Measurements from ENCODE around the gene CLCA4.
"Not testable (repeated sequence)": the region's sequence is repeated elsewhere in the genome, so short reads cannot be mapped to it uniquely, and the experiment has no call there.

The CLCA4 gene

DNA sequence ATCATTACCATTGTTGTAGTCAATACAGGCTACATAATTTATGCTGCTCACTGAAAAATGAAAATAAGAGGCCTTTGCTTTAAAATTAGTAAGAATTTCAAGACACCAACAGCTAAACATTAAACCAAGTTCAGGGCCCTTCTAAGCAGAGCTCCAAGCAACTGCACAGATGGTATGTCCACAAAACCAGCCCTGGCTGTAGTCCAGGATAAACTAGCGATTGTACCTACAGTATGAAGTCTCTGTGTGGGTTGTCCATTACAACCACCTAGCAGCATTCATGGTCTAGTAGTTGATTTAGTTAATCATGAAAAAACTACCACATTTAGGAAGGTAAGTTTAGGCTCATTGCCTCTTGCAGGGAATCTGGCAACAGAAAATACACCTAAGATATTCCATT, 35.3 kb downstream of the CLCA4 start:
- H3K4me3 ChIP-seq (ENCODE audit: low read depth, low read length) = no peak overlapping the region
- TF ChIP-seq, protein P1, sequence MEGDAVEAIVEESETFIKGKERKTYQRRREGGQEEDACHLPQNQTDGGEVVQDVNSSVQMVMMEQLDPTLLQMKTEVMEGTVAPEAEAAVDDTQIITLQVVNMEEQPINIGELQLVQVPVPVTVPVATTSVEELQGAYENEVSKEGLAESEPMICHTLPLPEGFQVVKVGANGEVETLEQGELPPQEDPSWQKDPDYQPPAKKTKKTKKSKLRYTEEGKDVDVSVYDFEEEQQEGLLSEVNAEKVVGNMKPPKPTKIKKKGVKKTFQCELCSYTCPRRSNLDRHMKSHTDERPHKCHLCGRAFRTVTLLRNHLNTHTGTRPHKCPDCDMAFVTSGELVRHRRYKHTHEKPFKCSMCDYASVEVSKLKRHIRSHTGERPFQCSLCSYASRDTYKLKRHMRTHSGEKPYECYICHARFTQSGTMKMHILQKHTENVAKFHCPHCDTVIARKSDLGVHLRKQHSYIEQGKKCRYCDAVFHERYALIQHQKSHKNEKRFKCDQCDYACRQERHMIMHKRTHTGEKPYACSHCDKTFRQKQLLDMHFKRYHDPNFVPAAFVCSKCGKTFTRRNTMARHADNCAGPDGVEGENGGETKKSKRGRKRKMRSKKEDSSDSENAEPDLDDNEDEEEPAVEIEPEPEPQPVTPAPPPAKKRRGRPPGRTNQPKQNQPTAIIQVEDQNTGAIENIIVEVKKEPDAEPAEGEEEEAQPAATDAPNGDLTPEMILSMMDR (IDR thresholded peaks at IDR 0.05; ENCODE audit: borderline replicate concordance, insufficient read depth, low read depth, low read length) = no peak

DNA sequence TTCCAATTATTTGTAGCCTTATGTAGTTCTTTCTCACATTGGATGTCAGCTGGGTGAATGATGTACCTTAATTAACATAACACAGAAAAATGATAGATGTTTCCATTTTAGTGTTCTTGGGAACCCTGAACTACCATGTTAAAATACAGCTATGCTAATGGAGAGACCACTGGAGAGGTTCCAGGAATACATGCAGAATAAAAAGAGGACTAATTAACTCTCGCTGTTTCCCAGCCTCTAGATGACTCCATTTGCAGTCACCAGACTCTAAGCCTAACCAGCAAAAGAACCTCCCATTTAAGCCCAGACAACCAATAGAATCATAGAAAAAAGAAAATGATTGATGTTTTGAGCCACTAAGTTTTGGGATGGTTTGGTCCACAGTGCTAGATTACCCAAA, 36.2 kb downstream of the CLCA4 start:
- TF ChIP-seq, protein P1 (IDR thresholded peaks at IDR 0.05; ENCODE audit: borderline replicate concordance, insufficient read depth, low read depth, low read length) = no peak

DNA sequence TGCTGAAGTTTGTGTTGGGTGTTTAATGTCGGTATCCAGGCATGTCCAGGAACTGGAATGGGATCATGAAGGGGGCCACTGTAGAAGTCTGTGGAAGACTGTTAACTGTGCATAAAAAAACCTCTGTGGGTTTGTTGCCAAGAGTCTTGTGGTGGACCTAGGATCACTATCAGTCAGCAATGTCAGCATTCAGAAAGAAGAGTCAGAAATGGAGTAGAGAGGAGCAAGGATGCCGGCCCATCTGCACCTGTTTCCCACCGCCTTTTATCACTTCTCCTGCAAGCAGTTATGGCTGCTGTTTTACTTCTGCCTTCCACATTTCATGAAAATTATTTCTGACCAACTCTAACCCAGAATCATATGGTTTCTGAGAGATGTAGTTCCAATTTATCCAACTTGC, 36.7 kb downstream of the CLCA4 start:
- no peak overlapping the region for H3K4me3 ChIP-seq (ENCODE audit: low read depth, low read length)
- TF ChIP-seq, protein P1 (IDR thresholded peaks at IDR 0.05; ENCODE audit: borderline replicate concordance, insufficient read depth, low read depth, low read length) = no peak

More for the DNA sequence above, 36.2 kb downstream of the CLCA4 start:
- H3K4me3 ChIP-seq (ENCODE audit: low read depth, low read length) = no peak overlapping the region

DNA sequence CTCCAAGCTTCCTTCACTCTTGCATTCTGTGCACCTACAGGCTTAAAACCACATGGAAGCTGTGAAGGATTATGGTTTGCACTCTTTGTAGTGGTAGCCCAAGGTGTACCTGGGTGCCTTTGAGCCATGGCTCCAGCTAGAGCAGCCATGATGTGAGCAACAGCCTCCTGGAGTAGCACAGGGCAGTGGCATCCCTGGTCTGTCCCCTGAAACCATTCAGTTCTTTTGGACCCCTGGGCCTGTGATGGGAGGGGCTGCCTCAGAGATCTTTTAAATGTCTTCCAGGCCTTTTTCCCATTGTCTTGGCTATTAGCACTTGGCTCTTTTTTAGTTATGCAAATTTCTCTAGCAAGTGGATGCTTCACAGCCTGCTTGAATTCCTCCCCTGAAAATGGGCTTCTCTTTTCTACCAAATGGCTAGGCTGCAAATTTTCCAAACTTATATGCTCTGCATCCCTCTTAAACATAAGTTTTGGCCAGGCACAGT, 47.4 kb downstream of the CLCA4 start:
- TF ChIP-seq, protein P1 (IDR thresholded peaks at IDR 0.05; ENCODE audit: borderline replicate concordance, insufficient read depth, low read depth, low read length) = no peak
- no peak overlapping the region for H3K4me3 ChIP-seq (ENCODE audit: low read depth, low read length)

DNA sequence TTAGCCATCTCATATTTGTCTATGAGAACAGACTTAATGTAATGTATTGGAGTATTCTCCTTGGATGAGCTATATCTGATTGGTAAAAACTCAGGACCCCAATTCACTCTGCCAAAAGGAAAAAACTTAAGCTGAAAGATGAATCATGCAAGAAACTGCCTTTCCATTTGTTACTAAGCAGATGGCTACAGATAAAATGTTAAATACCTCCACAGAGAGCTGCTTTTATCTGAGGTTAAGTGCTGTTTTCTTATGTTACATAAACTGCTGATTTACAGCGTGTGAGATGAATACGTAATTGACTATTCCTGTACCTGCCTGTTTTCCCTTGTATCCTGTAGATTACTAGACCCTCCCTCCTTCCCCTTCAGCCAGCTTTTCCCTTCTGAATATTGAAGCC, 49.3 kb downstream of the CLCA4 start:
- no peak overlapping the region for H3K4me3 ChIP-seq (ENCODE audit: low read depth, low read length)
- TF ChIP-seq, protein P1 (IDR thresholded peaks at IDR 0.05; ENCODE audit: borderline replicate concordance, insufficient read depth, low read depth, low read length) = no peak

DNA sequence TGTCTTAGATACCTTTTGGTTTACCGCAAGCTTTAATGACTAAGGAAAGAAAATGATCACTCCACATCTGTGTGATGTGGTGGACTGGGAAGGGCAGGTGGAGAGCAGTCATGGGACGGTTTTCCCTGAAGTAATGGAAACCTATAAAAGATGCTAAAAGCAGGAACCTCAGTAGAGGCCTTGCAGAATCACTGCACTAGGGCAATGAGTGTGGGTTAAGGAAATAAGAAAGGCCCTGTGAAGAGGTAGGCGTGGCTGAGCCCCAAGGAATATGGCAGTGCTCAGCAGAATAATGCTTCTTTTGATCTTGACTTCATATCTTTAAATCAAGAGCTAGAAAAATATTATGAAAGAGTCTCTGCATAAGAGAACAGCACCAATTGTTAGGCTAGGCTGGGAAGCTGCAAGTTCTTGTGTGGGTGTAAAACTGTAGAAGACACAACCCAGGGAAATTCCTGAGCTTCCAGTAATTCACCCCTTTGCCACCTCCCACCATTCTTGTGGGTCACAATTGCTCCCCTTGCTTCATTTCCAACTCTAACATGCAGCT, 49.9 kb downstream of the CLCA4 start:
- TF ChIP-seq, protein P1 (IDR thresholded peaks at IDR 0.05; ENCODE audit: borderline replicate concordance, insufficient read depth, low read depth, low read length) = no peak
- H3K4me3 ChIP-seq (ENCODE audit: low read depth, low read length) = no peak overlapping the region

DNA sequence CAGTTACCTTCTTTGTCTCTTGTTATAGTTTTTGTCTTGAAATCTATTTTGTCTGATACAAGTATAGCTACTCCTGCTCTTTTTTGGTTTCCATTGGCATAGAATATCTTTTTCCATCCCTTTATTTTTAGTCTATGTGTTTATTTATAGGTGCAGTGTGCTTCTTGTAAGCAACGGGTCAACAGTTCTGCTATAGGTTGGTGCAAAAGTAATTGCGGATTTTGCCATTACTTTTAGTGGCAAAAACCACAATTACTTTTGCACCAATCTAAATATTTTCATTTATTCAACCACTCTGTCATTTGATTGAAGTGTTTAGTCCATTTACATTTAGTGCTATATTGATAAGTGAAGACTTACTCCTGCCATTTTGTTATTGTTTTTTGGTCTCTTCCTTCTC, 59.2 kb downstream of the CLCA4 start:
- H3K4me3 ChIP-seq (ENCODE audit: low read depth, low read length) = not testable (repeated sequence)

DNA sequence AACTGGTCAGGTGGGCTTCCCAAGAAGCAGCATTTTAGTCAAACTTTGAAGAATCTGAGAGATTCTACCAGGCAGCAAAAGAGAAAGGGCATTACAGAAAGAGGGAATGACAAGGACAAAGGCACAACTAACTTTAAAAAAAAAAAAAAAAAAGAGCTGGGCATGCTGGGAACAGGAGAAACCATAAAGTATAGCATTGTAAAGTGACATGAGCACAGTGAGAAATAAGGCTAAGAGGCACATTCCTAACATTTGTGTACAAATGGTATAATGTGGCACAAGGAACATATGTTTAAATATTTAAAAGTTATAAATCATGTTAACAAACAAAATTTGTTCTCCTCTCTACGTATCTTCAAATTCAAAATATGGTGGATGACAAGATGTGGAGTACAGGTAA, 69.6 kb downstream of the CLCA4 start:
- H3K4me3 ChIP-seq (ENCODE audit: low read depth, low read length) = no peak overlapping the region
- TF ChIP-seq, protein P1 (IDR thresholded peaks at IDR 0.05; ENCODE audit: borderline replicate concordance, insufficient read depth, low read depth, low read length) = no peak
